PFSK-1 (cell line): ENCODE measurements around the gene GOLGA6L1.

Experiments
- FOXP2 ChIP-seq: optimal IDR thresholded peaks from 2 replicates; pipeline ENCODE3; 2011; ENCODE audit warnings: borderline replicate concordance, control low read depth, inconsistent platforms; ENCODE audit not compliant: insufficient read depth; ENCODE audit errors: extremely low read length, extremely low read depth
- POLR2AphosphoS5 ChIP-seq: IDR thresholded peaks from 2 replicates; pipeline ENCODE4 v1.6.1; 2012; ENCODE audit warnings: low read depth, mild to moderate bottlenecking, control low read depth, low read length, moderate library complexity
- REST ChIP-seq, 2 experiments: IDR thresholded peaks; 2 replicates each; pipeline versions ENCODE4 v1.6.1 to v1.8.0; 2011 to 2012; ENCODE audit warnings: low read depth in 2 of 2, low read length in 2 of 2, control low read depth in 1 of 2, inconsistent platforms in 1 of 2, mild to moderate bottlenecking in 1 of 2, moderate library complexity in 1 of 2; ENCODE audit not compliant: insufficient read depth in 1 of 2
- SIN3A ChIP-seq: IDR thresholded peaks from 2 replicates; pipeline ENCODE4 v1.6.1; 2012; ENCODE audit warnings: mild to moderate bottlenecking, low read length, moderate library complexity, borderline replicate concordance; ENCODE audit not compliant: insufficient read depth
- TAF1 ChIP-seq: IDR thresholded peaks from 2 replicates; pipeline ENCODE4 v1.6.1; 2012; ENCODE audit warnings: low read length, control low read depth, borderline replicate concordance; ENCODE audit not compliant: insufficient read depth

The GOLGA6L1 gene

GRCh38 chr15:23079766-23080165, 56.9 kb downstream of the GOLGA6L1 start:
- TF ChIP-seq REST (IDR thresholded peaks at IDR 0.05; ENCODE audit: insufficient read depth in 1 of 2, low read depth in 2 of 2, low read length in 2 of 2) (no peak), SIN3A (no peak), POLR2AphosphoS5 (no peak), TAF1 (no peak), FOXP2 (no peak)
